Stomach smooth muscle (tissue), 2 donors: ENCODE results near the gene TEX28.
"Not testable (repeated sequence)": the region's sequence is repeated elsewhere in the genome, so short reads cannot be mapped to it uniquely, and the experiment has no call there.

Experiments
- H3K27ac ChIP-seq: one replicate; pipeline ENCODE4 v1.7.0; 2013; ENCODE audit warnings: mild to moderate bottlenecking, low read length, inconsistent platforms
- H3K27me3 ChIP-seq, 2 donors: one replicate each; pipeline ENCODE4 v1.7.0; 2013; ENCODE audit warnings: low read length in 2 of 2; ENCODE audit not compliant: insufficient read depth in 2 of 2, control insufficient read depth in 1 of 2
- H3K36me3 ChIP-seq, 2 donors: one replicate each; pipeline ENCODE4 v1.7.0; 2013; ENCODE audit warnings: low read length in 2 of 2; ENCODE audit not compliant: control insufficient read depth in 2 of 2, insufficient read depth in 2 of 2
- H3K4me1 ChIP-seq: one replicate; pipeline ENCODE4 v1.7.0; 2013; ENCODE audit warnings: low read length; ENCODE audit not compliant: control insufficient read depth, insufficient read depth
- H3K4me3 ChIP-seq, 2 donors: one replicate each; pipeline ENCODE4 v1.7.0; 2013; ENCODE audit warnings: low read length in 2 of 2
- H3K9ac ChIP-seq, 2 donors: one replicate each; pipeline ENCODE4 v1.7.0; 2013; ENCODE audit warnings: low read length in 2 of 2, mild to moderate bottlenecking in 1 of 2
- H3K9me3 ChIP-seq, 2 donors: one replicate each; pipeline ENCODE4 v1.7.0; 2013; ENCODE audit warnings: low read length in 2 of 2; ENCODE audit not compliant: control insufficient read depth in 2 of 2
- donor health status: healthy.
- donor health status: Pancreatic carcinoma.

TEX28 gene

DNA sequence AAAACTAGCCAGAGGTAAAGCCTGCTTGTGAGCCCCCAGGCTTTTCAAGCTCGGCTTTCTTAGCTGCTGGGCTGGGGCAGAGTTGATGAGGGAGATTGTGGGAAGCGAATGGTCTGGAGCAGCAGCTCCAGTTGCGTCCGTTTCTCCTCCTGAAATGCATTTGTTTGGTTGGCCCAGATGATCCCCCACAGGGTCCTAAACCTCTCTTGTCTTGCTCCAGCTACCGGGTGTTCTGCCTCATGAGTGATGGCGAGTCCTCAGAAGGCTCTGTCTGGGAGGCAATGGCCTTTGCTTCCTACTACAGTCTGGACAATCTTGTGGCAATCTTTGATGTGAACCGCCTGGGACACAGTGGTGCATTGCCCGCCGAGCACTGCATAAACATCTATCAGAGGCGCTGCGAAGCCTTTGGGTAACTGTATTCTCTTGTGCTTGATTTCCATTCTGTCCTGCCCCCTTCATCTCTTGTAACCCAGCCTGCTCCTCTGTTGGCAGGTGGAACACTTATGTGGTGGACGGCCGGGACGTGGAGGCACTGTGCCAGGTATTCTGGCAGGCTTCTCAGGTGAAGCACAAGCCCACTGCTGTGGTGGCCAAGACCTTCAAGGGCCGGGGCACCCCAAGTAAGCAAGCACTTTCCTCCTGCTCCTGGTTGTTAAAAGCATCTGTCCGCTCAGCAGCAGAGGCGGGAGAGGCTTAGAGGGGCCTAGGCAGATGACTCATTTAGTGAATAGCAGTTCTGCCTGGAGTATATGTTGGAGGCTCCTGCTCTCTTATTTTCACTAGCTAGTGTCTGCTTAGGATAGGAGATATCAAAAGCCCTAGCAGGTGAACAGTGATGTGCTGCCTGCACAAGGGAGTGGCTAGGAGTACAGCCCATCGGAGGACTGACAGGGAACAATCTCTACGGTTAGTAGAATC lies 16.0 kb upstream of the TEX28 start:
- Histone ChIP-seq H3K27ac (no peak overlapping the region), H3K9me3 (no peaks in the 10 kb centered on the region), H3K9ac (no peak overlapping the region), H3K36me3 (no peaks in the 10 kb centered on the region), H3K4me3 (no peak overlapping the region), H3K27me3 (peaks cover 0 to 4% of the 10 kb centered on the region in 2 donors), H3K4me1 (no peaks in the 10 kb centered on the region)

DNA sequence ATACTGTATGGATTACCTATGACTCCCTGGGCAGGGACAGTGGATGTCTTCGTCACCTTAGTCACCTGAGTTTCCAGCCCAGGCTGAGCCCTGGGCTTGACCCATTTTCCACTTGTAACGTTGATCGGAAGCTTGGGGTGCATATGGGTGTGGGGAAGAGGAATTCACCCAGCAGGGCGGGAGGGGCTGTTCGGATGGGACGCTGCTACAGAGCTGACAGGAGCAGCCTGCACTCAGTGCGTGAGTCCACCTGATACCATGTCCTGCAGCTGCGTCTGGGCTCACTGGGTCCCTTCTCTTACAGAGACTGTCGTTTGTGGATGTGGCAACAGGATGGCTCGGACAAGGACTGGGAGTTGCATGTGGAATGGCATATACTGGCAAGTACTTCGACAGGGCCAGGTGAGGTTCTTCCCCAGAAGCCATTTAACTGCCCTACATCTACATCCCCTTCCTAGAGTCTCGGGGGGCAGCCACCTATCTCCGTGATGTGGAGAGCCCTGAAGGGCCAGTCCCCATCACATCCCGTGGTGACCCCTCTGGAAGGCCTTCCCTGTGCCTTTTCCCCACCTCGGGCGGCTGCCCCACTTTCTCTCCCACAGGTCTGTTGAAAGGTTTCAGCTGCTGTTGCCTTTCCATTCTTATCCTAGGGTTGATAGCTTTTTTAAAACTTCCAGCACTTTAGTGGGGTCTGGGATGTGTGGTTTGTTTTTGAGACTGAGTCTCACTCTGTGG lies 14.3 kb upstream of the TEX28 start:
- no peak overlapping the region for H3K9ac ChIP-seq

DNA sequence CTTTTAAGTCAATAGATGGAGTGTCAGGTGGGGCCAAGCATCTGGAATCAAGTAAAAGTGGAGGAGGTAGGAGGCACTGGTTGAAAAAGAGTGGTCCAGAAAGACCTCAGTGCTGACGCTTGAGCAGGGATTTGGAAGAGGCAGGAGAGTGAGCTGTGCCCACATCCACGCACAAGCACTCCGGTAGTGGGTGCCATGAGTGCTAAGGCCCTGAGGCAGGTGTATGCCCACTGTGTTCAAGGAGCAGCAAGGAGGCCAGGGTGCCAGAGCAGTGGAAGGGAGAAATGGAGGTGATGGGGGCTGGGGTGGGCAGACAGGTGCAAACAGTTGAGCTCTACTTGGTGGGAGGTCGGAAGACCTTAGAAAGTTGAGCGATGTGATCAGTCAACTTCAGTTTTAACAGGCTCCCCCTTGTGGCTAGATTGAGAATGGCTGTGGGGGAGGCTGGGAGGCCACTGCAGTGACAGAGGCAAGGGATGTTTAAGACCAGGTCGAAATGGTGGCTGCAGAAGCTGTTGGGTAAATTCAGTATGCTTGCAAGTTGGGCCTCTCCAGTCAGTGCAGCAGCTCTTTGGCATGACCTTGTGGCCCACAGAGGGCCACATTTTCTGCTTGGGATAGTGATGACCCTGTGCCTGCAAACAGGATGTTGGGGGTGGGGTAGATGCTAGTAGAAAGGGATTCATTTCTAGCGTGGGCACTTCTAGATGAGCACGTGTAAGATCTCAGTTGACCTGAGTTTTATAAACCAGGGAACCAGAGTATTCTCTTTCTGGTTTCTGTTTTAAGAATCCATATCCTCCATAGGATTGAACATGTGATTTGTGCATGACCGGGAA lies 13.4 kb upstream of the TEX28 start:
- Histone ChIP-seq H3K4me3 (no peak overlapping the region), H3K9me3 (no peaks in the 10 kb centered on the region), H3K27me3 (peaks cover 0 to 4% of the 10 kb centered on the region in 2 donors), H3K27ac (no peak overlapping the region), H3K4me1 (no peaks in the 10 kb centered on the region), H3K9ac (no peak overlapping the region), H3K36me3 (no peaks in the 10 kb centered on the region)

More for the DNA sequence above, 14.3 kb upstream of the TEX28 start:
- Histone ChIP-seq H3K9me3 (no peaks in the 10 kb centered on the region), H3K4me1 (no peaks in the 10 kb centered on the region), H3K4me3 (no peak overlapping the region), H3K27ac (no peak overlapping the region), H3K27me3 (peaks cover 0 to 7% of the 10 kb centered on the region in 2 donors), H3K36me3 (no peaks in the 10 kb centered on the region)

DNA sequence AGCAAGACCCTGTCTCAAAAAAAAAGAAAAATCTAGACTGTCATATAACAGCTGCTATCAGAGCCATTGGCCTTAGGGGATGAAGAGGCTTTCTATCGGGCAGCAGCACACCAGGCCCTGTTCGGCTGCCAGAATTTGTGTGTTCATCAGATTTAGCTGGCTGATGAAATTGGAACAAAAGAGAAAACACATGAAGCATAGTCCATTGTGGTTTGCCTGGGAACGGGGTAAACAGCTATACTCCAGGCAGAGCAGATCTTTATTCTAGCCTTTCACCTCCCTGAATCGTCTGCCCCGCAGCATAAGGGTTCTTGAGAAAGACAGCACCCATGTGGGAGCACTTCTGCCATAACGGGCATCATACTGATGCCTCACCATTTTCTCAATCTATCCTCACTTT lies 12.3 kb upstream of the TEX28 start:
- no peak overlapping the region for H3K9ac ChIP-seq
- H3K4me1 ChIP-seq, result no peaks in the 10 kb centered on the region
- H3K36me3 ChIP-seq, result no peaks in the 10 kb centered on the region
- peaks cover 0 to 4% of the 10 kb centered on the region in 2 donors for H3K27me3 ChIP-seq
- no peak overlapping the region for H3K27ac ChIP-seq
- no peak overlapping the region for H3K4me3 ChIP-seq
- H3K9me3 ChIP-seq, result no peaks in the 10 kb centered on the region

DNA sequence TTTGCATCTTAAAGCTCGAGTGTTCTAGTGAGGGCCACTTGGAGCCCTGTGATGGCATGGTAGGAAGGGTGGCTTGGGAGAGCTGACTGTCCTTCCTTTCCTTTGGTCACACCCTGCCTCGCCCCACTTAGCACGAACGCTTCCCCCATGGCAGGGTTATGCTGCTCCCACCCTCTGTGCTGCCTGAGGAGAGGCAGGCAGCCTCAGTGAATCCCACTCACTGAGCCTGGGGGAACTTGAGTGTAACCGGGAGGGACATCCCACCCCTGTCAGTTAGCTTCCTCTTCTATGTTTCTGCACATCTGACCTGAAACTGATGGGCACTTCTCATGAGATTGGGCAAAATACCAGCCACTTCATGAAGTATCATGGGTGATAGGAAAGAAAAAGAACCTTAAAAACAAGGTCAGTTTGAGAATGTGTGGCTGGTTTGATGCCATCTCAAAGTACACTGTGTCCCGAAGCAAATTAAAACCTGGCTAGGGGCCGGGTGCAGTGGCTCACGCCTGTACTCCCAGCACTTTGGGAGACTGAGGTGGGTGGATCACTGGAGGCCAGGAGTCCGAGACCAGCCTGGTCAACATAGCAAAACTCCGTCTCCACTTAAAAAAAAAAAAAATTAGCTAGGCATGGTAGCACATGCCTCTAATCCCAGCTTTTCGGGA lies 10.7 kb upstream of the TEX28 start:
- Histone ChIP-seq H3K27ac (no peak overlapping the region), H3K27me3 (peaks cover 0 to 4% of the 10 kb centered on the region in 2 donors), H3K36me3 (no peaks in the 10 kb centered on the region), H3K4me1 (no peaks in the 10 kb centered on the region), H3K9me3 (no peaks in the 10 kb centered on the region), H3K9ac (no peak overlapping the region), H3K4me3 (no peak overlapping the region)

DNA sequence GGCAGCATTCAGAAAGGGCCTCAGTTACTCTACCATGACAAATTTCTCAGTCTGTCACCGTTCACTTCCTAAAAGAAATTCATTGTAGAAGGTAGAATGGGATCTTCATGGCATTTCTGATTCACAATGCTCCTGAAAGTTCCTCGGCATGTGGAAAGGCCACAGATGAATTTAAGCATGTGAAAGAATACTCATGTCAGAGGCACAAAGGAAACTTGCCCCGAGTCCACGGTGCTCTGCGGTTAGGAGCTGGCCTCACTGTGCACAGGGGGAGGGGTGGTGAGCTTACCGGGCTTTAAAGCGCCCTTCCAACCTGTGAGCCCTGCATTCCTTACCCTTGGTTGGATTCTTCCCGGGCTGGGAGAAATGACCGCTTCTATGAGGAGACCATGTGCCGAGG lies 9.9 kb upstream of the TEX28 start:
- no peaks in the 10 kb centered on the region for H3K9me3 ChIP-seq
- no peak overlapping the region for H3K27ac ChIP-seq
- no peaks in the 10 kb centered on the region for H3K36me3 ChIP-seq
- no peak overlapping the region for H3K9ac ChIP-seq
- peaks cover 0 to 4% of the 10 kb centered on the region in 2 donors for H3K27me3 ChIP-seq
- no peak overlapping the region for H3K4me3 ChIP-seq
- H3K4me1 ChIP-seq, result no peaks in the 10 kb centered on the region

DNA sequence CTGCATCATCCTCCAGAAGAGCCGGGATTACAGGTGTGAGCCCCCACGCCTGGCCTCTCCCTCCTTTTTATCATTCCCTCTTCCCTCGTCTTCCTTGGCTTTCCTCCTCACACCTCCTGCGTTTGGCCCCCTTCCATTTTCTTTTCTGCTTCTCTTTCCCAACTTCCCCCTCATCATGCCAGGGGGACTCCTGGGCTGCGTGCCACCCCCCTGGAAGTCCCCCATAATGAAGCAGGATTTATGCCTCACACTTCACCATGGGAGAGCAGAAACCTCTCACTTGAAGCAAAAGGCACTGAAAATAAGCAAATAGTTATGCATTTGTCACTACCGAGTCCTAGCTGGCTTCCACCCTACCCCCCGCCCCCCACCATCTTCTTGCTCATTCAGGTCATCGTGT lies 8.6 kb upstream of the TEX28 start:
- Histone ChIP-seq H3K4me3 (no peak overlapping the region), H3K27me3 (peaks cover 0 to 2% of the 10 kb centered on the region in 2 donors), H3K9ac (no peak overlapping the region), H3K36me3 (no peaks in the 10 kb centered on the region), H3K4me1 (no peaks in the 10 kb centered on the region), H3K9me3 (no peaks in the 10 kb centered on the region), H3K27ac (no peak overlapping the region)

DNA sequence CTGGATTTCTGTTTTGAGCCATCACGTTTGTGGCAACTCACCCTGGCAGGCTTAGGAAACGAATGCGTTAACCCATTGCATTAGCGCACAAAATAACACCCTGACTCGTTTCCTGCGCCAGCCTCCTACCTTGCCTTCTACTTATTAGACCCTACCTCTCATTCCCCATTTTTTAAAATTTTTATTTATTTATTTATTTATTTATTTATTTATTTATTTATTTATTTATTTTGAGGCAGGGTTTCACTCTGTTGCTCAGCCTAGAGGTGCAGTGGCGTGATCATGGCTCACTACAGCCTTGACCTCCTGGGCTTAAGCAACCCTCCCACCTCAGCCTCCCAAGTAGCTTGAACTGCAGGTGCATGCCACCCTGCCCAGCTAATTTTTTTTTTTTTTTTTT lies 8.1 kb upstream of the TEX28 start:
- H3K9ac ChIP-seq, H3K27me3 ChIP-seq, H3K9me3 ChIP-seq, H3K36me3 ChIP-seq, H3K4me1 ChIP-seq, H3K27ac ChIP-seq, H3K4me3 ChIP-seq: not testable (repeated sequence)

DNA sequence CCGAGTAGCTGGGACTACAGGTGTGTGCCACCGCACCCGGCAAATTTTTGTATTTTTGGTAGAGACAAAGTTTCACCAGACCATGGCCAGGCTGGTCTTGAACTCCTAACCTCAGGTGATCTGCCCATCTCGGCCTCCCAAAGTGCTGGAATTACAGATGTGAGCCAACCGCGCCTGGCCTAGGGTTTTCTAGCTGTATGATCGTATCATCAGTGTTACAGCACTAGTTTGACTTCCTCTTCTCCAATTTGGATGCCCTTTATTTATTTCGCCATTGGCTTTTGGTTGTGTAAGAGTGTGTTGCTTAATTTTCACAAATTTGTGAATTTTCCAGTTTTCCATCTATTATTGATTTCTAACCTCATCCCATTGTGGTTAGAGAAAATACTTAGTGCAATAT lies 5.9 kb upstream of the TEX28 start:
- H3K9me3 ChIP-seq, result no peaks in the 10 kb centered on the region
- peaks cover 0 to 2% of the 10 kb centered on the region in 2 donors for H3K27me3 ChIP-seq
- H3K9ac ChIP-seq, result no peak overlapping the region

DNA sequence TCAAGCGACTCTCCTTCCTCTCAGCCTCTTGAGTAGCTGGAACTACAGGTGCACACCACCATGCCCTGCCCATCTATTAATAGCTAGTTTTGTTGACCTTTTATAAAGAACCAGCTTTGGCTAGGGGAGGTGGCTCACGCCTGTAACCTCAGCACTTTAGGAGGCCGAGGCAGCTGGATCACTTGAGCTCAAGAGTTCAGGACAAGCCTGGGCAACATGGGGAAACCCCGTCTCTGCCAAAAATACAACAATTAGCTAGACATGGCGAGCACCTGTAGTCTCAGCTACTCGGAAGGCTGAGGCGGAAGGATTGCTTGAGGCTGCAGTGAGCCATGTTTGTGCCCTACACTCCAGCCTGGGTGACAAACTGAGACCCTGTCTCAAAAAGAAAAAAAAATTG lies 3.4 kb upstream of the TEX28 start:
- Histone ChIP-seq H3K36me3 (no peaks in the 10 kb centered on the region), H3K27ac (no peak overlapping the region), H3K9ac (no peak overlapping the region), H3K4me3 (no peak overlapping the region), H3K9me3 (no peaks in the 10 kb centered on the region), H3K27me3 (no peaks in the 10 kb centered on the region), H3K4me1 (no peaks in the 10 kb centered on the region)

More for the DNA sequence above, 5.9 kb upstream of the TEX28 start:
- Histone ChIP-seq H3K36me3 (no peaks in the 10 kb centered on the region), H3K27ac (no peak overlapping the region), H3K4me3 (no peak overlapping the region), H3K4me1 (no peaks in the 10 kb centered on the region)
